ENCODE results near the gene ANKRD44. TPM values are rescaled to one million over a fixed set of nuclear protein-coding genes. Genes with fewer than 3 reads are reported as not detected.

ANKRD44 gene
- total RNA-seq, 1 donor: 29.2 TPM

- DNase-seq (ENCODE audit: low read depth): peak; percentile 35
- TF ChIP-seq CTCF (IDR thresholded peaks at IDR 0.05; ENCODE audit: insufficient read depth, low read length): no peak
These were observed 340.5 kb downstream of the ANKRD44 start for GRCh38 chr2:196970099-196970498.

DNA sequence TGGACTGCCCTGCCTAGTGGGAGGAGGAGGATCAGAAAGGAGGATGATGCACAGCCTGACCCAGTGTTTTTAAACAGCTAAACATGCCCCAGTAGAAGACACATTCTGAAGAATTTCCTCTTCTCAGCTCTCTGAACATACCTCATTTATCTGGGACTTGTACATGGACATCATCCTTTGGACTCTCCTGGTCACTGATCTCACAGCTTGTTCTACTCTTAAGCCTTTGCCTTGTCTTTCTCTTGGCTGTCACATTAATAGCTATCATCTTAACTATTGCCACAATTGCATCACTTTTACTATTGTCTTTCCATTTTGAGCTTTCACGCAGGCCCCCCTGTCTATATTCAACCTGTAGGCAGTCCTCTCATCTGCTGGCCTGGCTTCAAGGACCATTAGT is 342.1 kb downstream of the ANKRD44 start:
- H3K4me3 ChIP-seq (ENCODE audit: low read depth, low read length): no peak overlapping the region
- no peak for DNase-seq (ENCODE audit: low read depth)
- no peak for TF ChIP-seq CTCF (IDR thresholded peaks at IDR 0.05; ENCODE audit: insufficient read depth, low read length)

More at GRCh38 chr2:196970099-196970498, 340.5 kb downstream of the ANKRD44 start:
- H3K4me3 ChIP-seq (ENCODE audit: low read depth, low read length): no peak overlapping the region

DNA sequence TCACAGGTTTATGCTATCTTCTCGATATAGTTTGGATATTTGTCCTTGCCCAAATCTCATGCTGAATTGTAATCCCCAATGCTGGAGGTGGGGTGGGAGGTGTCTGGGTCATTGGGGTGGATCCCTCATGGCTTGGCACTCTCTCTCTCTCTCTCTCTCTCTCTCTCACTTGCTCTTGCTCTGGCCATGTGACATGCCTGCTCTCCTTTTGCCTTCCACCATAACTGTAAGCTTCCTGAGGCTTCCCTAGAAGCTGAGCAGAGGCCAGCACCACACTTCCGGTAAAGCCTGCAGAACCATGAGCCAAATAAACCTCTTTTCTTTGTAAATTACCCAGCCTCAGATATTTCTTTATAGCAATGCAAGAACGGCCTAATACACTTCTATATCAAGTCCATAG is 342.8 kb downstream of the ANKRD44 start:
- DNase-seq (ENCODE audit: low read depth): no peak
- no peak overlapping the region for H3K4me3 ChIP-seq (ENCODE audit: low read depth, low read length)

GRCh38 chr2:196967116-196967515 is 343.5 kb downstream of the ANKRD44 start:
- peak overlapping the region; percentile 38 for H3K4me3 ChIP-seq (ENCODE audit: low read depth, low read length)
- DNase-seq (ENCODE audit: low read depth): peak; percentile 56
- no peak for TF ChIP-seq CTCF (IDR thresholded peaks at IDR 0.05; ENCODE audit: insufficient read depth, low read length)

More for the DNA sequence above, 342.8 kb downstream of the ANKRD44 start:
- no peak for TF ChIP-seq CTCF (IDR thresholded peaks at IDR 0.05; ENCODE audit: insufficient read depth, low read length)

DNA sequence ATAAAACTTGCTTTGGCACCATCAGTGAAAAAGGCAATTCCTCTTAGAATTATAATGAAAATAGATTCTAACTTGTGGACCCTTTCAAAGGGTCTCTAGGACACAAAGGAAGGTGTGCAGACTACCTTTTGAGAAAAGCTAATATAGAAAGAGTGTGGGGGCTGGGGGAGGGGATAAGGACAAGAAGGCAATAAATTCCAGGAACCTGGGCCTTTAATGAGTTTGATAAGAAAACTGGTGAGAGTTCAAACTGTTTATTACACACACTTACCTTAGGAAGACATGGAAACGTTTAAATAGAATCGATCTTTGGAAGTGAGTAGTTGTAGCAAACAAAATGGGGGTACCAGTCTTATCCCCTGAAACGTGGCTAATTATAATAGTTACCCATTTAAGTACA is 344.5 kb downstream of the ANKRD44 start:
- H3K4me3 ChIP-seq (ENCODE audit: low read depth, low read length): no peak overlapping the region
- no peak for DNase-seq (ENCODE audit: low read depth)
- no peak for TF ChIP-seq CTCF (IDR thresholded peaks at IDR 0.05; ENCODE audit: insufficient read depth, low read length)

DNA sequence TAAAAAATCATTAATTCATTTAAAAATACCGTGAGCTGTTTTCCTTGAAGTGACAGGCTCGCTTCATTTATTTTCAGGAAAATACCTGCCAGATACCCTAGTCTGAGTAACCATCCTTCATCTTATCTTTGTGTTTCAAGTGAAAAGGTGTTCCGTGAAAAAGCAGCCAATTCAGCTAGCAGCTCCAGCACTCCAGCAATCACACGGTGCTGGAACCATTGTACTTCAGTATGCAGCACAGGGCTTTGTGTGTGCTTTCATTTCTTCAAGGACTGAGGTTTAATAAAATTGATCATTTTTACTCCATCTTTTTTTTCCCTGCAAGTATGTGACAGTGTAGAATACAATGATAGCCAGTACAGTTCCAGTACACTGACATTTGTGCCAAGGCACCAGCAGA is 344.9 kb downstream of the ANKRD44 start:
- DNase-seq (ENCODE audit: low read depth): no peak
- no peak overlapping the region for H3K4me3 ChIP-seq (ENCODE audit: low read depth, low read length)
- TF ChIP-seq CTCF (IDR thresholded peaks at IDR 0.05; ENCODE audit: insufficient read depth, low read length): no peak

GRCh38 chr2:196963961-196964360 is 346.6 kb downstream of the ANKRD44 start:
- TF ChIP-seq CTCF (IDR thresholded peaks at IDR 0.05; ENCODE audit: insufficient read depth, low read length): no peak
- no peak for DNase-seq (ENCODE audit: low read depth)
- no peak overlapping the region for H3K4me3 ChIP-seq (ENCODE audit: low read depth, low read length)

Data from fibroblast of the aortic adventitia (primary cell).